ENCODE results near the gene AHSG. TPM values are rescaled to one million over a fixed set of nuclear protein-coding genes. Genes with fewer than 3 reads are reported as not detected.

The AHSG gene
- polyA plus RNA-seq, 4 donors = 0.38 to 3.1 (median 0.56) TPM

DNA sequence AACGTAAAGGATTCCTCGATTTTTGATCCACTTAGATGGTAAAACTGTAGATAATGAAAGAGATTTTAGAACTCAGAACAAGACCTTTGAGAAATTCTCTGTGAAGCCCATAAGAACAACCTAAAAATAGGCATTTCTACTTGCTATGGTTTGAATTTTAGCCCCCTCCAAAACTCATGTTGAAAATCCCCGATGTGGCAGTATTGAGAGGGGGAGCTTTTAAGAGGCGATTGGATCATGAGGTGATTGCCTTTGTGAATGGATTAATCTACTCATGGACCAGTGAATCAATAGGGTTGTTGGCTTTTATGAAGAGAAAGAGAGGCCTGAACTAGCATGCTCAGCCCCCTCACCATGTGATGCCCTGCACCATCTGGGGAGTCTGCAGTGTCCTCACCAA, 20.2 kb upstream of the AHSG start:
- no peak for DNase-seq (ENCODE audit: low read depth in 4 of 4, low spot score in 3 of 4)

- no peak for DNase-seq (ENCODE audit: low read depth in 4 of 4, low spot score in 3 of 4)
Observed at GRCh38 chr3:186593862-186594261, 19.0 kb upstream of the AHSG start.

DNA sequence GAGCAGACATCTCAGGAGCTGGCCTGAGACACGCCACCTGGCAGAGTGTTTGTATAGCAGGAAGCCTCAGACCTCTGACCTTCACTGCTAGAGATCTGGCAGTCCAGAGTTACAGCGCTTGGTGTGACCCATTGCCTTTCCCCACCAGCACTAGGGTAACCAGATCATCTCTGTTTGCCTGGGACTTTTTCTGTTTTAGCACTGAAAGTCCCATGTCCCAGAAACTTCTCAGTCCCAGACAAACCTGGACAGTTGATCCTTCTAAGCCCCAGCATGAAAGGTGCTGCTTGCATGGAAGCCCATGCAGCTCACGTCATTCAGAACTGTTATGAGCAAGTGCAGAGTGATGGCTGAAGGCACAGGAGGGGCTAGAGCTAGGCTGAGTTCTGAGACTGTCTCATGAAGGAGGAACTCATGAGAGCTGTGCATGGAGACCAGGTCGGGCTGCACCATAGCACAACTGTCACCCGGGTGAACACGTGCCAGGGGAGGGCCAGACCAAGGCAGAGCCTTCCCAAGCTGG, 18.2 kb upstream of the AHSG start:
- no peak for DNase-seq (ENCODE audit: low read depth in 4 of 4, low spot score in 3 of 4)

- peak in 1 of 4 donors; percentile 24 for DNase-seq (ENCODE audit: low read depth in 4 of 4, low spot score in 3 of 4)
Observed at GRCh38 chr3:186596568-186597287, 16.1 kb upstream of the AHSG start.

DNA sequence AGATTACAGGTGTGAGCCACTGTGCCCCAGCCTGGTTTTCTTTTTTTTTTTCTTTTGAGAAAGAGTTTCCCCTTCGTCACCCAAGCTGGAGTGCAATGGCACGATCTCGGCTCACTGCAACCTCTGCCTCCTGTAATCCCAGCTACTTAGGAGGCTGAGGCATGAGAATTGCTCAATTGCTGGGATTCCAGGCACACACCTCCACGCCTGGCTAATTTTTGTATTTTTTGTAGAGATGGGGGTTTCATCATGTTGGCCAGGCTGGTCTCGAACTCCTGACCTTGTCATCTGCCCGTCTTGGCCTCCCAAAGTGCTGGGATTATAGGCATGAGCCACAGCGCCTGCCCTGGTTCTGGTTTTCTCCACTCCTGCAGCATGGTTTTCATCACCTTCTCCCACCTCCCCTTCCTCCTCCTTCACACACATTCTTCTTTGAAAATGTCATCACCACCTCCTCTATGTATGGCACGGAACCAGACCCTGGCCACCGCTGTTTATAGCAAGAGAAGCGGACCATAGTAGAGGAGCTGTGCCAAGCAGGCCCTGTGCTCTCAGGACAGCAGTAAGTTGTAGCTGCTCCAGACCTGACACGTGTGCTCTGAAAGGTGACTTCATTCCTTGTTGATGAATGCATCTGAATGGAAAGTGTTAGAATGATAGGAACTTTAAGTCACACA, 14.6 kb upstream of the AHSG start:
- DNase-seq (ENCODE audit: low read depth in 4 of 4, low spot score in 3 of 4) = no peak

DNA sequence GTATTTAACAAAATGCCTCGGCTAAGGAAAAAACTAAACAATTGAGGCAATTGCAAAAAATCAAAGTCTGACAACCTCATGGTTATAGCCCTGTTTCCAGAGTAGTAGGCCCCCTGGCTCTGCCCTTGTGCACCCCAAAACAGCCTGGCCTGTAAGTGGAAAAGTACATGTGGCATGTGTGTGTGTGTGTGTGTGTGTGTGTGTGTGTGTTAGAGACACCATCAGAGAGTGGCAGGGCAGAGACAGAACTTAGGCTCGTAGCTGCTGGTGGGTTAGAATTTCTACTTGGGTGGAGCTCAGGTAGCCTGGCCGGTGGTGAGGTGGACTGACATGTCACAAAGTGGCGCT, 14.1 kb upstream of the AHSG start:
- DNase-seq (ENCODE audit: low read depth in 4 of 4, low spot score in 3 of 4) = no peak

DNA sequence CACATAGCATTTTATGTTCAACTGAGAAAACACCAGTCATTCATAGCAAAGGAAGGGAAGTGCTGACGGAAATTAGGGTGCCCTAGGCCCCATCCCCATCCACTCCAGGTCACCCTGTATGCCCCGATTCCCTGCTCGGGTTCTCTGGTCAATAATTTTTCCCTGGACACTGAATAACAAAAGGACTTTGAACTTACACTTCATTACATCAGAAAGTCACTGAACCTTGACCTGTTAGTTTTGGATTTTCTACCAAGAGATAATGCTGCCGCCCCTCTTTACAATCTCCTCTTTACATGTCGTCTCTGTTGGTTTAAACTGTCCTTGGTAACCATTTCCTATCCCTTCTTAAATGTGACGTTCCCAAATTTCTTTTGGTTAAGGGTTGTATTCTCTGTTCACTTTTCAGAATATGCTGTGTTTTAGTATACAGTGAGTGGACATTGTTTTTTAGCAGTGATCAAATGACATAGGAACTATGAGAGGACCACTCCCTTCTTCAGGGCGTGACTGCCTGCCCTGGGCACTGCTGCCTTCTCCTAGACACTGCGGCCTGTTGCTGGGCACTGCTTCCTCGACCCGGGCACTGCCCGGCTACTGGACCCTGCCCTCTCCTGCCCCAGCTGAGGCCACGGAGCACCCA, 13.6 kb upstream of the AHSG start:
- DNase-seq (ENCODE audit: low read depth in 4 of 4, low spot score in 3 of 4) = no peak

DNA sequence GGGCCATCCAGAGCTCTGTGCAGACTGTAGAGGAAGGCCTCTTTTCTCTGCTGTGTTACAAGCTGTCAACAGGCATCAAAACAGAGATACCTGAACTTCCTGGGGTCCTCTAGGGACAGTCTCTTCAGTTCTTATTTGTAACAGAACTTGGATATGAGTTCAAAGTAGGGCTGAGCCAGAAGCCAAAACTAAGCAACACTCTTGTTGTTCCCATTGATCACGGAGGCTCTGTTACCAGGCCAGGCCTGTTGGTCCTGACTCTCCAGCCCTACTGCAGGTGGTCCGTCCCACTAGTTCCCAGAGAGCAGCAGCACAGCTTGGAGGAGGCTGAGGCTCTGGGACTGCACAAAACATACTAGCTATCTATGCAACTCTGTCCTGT, 13.1 kb upstream of the AHSG start:
- no peak for DNase-seq (ENCODE audit: low read depth in 4 of 4, low spot score in 3 of 4)

GRCh38 chr3:186600896-186601295, 12.0 kb upstream of the AHSG start:
- DNase-seq (ENCODE audit: low read depth in 4 of 4, low spot score in 3 of 4) = no peak

- no peak for DNase-seq (ENCODE audit: low read depth in 4 of 4, low spot score in 3 of 4)
Observed at GRCh38 chr3:186603159-186603558, 9.7 kb upstream of the AHSG start.

DNA sequence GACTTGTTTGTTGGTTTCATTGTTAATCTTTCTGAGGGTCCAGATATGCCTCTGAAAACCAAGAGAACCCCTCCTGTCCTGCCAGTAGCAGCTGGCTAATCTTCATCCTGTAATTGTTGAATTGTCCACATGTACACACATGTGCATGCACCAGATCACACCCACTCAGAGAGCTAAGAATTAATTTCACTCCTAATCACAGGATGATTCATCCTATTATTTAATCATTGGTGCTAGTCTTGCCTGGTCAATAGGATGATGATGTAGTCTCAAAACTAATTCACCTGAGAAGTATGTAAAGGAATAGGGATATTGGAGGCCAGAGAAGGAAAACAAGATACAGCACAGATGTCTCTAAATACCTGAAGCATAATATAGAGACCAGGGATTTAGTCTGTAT, 7.8 kb upstream of the AHSG start:
- DNase-seq (ENCODE audit: low read depth in 4 of 4, low spot score in 3 of 4) = no peak

GRCh38 chr3:186605561-186606545, 7.0 kb upstream of the AHSG start:
- DNase-seq (ENCODE audit: low read depth in 4 of 4, low spot score in 3 of 4) = no peak

DNA sequence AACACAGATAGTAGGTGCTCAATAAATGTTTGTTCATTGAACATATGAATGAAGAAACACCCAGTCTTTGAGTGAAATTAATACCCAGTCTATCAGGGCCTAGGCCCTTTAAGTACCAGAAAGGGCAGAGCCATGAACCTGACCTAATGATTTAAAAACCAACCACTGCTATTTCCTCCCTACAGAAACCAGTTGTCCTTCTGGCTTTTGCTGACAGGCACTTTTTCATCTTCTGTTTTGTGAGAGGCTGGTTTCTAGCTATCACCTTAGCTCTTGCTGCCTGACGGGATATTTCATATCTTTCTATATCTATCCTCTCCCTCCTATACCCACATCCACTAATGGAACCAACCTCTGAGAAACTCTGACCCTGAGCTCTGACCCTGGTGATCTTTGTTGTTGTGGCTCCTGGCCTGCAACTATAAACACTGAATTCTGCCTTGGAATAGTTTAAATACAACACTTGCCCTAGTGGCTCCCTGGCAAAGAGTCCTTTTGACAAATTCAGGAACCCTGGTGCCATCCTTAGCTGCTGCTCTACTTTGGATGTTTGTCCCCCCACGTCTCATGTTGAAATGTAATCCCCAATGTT, 4.1 kb upstream of the AHSG start:
- DNase-seq (ENCODE audit: low read depth in 4 of 4, low spot score in 3 of 4) = no peak

GRCh38 chr3:186609247-186609868, 3.5 kb upstream of the AHSG start:
- no peak for DNase-seq (ENCODE audit: low read depth in 4 of 4, low spot score in 3 of 4)

GRCh38 chr3:186612065-186612464, 795 bp upstream of the AHSG start:
- DNase-seq (ENCODE audit: low read depth in 4 of 4, low spot score in 3 of 4) = no peak

- DNase-seq (ENCODE audit: low read depth in 4 of 4, low spot score in 3 of 4) = no peak
Observed at GRCh38 chr3:186613637-186614265, 891 bp downstream of the AHSG start.

GRCh38 chr3:186614266-186614596, 1.4 kb downstream of the AHSG start:
- DNase-seq (ENCODE audit: low read depth in 4 of 4, low spot score in 3 of 4) = no peak

GRCh38 chr3:186614597-186615483, 2.0 kb downstream of the AHSG start:
- DNase-seq (ENCODE audit: low read depth in 4 of 4, low spot score in 3 of 4) = peak; percentile 68 to 75 (median 71)

- no peak for DNase-seq (ENCODE audit: low read depth in 4 of 4, low spot score in 3 of 4)
Observed at GRCh38 chr3:186616299-186616617, 3.4 kb downstream of the AHSG start.

All from right renal pelvis (tissue), 4 donors.